GM21529 (cell line): ENCODE data around the gene PEX3.
"Not testable (repeated sequence)": the region's sequence is repeated elsewhere in the genome, so short reads cannot be mapped to it uniquely, and the experiment has no call there.

Source experiments
- ATAC-seq: cut with Tn5 transposase; IDR thresholded peaks from one replicate; pipeline ENCODE4 v1.9.1; 2021; ENCODE audit not compliant: unreplicated experiment

Gene PEX3

DNA sequence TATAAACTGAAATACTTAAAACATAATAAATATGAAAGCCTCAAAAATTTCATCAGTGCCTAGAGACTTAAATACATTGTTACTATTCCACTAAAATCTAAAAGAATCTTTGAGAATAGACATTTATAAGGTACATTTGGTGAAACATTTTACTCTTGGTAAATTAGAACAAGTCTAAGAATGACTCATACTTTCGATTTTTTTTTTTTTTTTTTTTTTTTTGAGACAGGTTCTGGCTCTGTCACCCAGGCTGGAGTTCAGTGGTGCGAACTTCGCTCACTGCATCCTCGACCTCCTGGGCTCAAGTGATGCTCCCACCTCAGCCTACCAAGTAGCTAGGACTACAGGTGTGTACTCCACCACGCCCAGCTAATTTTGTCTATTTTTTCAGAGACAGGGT is 54.5 kb downstream of the PEX3 start:
- peak; percentile 34 for ATAC-seq

DNA sequence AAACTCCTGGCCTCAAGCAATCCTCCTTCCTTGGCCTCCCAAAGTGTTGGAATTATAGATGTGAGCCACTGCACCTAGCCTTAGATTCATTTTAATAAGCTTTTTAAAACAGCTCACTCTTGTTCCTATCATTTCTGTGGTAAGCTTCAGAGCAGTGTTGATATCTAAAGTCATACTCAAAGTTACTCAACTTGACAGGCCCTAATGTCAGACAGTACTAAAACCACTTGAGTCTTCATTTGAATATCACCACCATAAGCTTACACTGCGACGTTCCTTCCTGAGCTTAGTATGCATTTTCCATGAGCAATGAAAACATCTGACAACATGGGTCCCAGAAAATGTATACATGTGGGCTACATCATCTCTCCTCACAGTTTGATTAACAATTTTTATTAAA is 54.9 kb downstream of the PEX3 start:
- ATAC-seq, result peak; percentile 37

DNA sequence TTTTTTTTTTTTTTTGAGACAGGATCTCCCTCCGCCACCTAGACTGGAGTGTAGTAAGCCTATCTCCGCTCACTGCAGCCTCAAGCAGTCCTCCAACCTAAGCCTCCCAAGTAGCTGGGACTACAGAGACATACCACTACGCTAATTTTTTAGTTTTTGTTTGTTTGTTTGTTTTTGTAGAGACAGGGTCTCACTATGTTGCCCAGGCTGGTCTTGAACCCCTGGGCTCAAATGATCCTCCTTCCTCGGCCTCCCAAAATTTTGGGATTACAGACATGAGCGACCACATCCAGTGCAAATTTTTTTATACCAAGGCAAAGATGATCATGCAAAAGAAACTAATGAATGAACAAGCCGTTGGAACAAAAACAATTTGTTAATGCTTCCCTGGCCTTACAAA is 55.6 kb downstream of the PEX3 start:
- ATAC-seq, result no peak

DNA sequence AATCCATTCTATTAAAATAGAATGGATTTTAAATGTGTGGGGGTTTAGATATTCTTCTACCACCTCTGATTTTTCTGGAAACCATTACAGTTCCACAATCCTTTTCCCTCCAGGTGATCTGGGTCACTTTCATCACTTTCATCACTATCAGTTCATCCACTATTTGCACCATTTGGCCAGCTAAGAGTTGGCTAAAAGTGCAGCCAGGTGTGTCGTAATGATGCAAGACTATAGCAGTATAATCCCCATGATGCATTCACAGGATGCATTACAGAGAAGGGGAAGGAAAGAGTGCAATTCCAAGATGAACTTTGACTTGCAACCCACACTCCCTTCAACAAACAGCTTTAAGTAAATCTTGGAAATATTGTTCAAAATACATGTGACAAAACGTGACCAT is 56.0 kb downstream of the PEX3 start:
- ATAC-seq, result no peak

DNA sequence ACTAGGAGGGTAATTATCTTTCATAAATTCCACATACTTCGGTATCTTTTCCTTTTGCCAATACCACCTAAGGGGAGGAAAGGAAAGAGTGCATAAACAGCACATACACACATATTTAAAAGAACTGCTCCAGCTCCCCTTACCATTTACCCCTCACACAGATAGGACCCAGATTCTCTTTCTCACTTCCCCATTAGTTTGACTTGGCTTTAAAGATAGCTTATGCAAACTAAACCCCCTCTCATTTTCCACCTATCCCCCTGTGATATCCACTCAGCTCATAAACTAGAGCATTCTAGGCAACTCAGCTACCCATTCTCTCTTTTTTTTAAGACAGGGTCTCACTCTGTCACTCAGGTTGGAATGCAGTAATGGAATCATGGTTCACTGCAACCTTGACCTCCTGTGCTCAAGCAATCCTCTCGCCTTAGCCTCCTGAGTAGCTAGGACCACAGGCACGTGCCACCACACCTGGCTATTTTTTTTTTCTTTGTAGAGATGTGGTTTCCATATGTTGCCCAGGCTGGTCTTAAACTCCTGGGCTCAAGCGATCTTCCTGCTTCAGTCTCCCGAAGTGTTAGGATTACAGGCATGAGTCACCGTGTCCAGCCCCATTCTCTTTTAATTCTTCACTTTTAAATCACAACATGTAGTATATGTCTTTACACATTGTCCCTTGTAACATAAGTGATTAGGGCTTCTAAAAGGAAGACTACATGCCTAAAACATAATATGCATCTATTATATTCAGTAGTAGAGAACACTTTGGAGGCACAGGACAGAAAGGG is 56.9 kb downstream of the PEX3 start:
- peak; percentile 51 for ATAC-seq

DNA sequence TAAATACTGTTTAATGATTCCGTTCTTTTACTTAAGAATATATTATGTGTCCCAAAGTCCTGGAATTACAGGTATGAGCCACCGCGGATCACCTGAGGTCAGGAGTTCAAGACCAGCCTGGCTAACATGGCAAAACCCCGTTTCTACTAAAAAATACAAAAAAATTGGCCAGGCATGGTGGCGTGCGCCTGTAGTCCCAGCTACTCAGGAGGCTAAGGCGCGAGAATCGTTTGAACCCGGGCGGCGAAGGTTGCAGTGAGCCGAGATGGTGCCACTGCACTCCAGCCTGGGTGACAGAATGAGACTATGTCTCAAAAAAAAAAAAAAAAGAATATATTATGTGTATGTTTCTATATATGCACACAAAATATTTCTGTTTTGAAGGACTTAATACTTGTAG is 59.7 kb downstream of the PEX3 start:
- not testable (repeated sequence) for ATAC-seq

DNA sequence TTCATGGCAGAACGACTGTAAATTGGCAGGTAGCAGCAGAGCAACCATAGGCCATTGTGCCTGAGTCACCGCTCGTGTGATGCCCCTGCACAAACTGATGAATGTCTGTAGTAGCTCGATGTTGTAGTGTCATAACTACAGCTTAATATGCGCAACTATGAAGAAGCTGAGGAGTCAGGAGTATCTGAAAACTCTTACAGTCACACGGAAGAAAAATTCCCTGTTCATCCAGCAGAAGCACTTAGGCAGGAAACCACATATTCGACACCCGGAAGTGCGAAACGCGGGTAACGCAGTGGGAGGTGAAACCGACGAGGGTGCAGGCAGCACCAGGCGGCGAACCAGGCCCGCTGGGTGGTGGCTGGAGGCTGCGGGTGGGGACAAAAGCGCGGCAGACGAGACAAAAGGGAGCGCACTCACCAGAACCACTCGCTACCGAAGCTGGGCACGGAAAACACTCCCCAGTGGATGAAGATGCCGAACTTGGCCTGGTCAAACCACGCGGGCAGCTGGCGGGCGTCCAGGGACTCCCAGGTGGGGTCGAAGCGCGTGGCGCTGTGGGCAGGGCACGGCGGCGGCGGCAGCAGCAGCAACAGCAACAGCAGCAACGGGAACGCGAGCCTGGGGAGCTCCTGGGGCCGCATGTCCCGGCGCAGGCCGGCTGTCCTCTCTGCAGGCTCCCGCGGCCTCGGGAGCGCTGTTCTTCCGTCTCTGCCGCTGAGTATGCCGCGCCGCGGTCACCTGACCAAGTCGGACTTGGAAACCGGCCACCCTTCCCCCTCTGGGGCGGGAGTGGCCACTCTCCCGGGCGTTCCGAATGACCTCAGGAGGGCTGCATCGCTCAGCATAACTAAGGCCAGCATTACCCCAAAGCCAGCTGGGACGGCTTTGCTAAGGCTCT is 60.6 kb downstream of the PEX3 start, which contains the start of gene FUCA2:
Gene FUCA2 (minus strand): TSS at position 730 of the 901 bp plus-strand sequence. CDS start 86 bp downstream, at position 644.
- ATAC-seq, result peak; percentile 62

DNA sequence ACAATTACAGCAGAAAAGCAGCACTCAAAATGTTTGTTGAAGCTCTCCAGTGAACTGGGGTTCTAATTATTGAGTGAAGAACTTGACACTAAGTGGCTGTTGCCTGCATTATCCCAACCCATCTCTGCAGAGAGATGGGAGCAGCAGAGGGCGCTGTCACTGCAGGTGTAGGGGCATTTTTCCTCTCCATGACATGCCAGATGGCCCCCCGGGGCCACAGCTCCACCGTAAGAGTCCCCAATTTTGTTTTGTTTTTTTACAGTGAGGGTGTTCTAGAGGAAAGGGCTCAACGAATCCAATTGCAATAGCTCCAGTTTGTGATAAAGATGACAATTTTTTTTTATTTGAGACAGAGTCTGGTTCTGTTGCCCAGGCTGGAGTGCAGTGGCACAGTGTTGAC is 62.8 kb downstream of the PEX3 start:
- ATAC-seq, result peak; percentile 34

DNA sequence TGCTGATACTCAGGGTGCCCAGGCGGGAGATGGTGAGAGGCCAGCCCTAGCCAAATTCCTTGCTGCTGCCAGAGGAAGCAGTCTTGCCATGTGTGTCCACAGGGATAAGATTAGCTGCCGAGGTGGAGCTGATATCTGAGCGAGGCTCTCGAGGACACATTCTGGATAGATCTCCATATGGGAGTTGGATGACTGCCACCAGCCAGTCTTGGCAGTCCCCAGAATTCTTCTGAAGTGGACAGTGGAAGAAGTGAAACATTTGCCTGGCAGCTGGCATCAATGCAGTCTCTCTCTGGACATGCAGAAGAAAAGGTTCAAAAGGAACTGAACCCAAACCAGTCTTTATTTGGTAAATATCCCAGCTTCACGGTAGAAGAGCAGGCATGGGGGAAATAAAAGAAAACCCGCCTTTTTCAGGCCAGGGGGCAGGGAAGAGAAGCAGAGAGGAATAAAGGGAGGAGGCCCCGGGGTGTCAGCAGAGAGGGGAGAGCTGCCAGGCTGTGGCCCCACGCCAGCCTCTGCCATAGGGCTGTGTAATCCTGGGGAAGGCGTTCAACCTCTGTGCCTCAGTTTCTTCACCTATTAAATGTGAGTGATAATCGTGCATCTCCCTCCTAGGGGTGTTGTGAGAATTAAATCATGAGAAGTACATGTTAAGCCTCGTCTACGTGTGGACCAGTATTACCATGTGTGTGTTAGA is 64.6 kb downstream of the PEX3 start:
- ATAC-seq, result no peak

DNA sequence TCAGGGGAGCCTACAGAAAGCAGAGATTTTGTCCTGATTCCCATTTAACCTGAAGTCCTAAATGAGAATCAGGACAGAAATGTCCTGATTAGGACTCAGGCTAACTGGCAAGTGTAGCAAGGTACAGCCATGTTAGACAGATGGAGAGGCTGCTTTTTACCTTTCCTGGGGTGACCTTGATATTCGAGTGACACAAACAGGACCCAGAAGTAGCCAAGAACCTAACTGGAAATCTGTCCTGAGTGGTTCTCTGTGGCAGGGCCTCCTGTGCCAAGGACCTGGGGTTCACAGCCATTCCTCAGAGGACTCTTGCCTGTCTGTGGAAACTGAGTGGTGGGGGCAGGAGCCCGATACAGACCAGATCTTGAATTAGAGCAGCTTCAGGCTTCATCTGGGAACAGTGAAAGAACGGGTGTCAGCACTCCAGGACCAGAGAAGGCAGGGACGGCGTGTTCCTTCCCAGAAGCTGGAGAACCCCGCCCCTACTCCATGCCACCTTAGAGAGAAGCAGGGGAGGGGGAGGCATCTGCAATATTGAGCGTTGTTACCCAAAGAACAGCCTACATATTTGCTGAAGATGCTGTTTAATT is 65.3 kb downstream of the PEX3 start:
- no peak for ATAC-seq

DNA sequence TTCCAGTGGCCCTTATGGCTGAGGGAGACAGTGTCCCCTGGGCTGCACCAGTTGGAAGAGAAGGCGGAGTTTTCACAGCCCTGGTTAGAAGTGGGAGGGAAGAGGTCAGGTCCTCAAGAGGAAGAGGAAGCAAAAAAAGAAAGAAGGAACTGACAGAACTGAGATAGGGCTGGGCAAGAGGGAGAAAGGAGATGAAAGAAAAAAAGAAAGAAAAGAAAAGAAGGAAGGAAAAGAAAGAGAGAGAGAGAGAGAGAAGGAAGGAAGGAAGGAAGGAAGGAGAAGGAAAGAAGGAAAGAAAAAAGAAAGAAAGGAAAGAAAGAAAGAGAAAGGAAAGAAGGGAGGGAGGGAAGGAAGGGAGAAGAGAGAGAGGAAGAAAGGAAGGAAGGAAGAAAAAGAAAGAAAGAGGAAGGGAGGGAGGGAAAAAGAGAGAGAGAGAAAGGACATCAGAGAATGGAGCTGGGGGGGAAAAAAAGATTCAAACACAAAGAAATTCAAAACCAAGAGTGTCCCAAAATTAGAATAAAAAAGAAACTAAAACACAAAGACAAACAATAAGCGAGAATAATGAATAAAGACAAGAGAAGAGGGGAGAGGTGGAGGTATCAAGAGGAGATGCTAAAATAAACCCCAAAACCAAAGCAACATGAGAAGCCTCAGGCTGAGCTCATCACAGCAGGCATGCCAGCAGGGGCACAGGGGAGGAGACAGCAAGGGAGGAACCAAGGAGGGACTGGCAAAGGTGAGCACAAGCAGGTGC is 66.3 kb downstream of the PEX3 start:
- no peak for ATAC-seq

DNA sequence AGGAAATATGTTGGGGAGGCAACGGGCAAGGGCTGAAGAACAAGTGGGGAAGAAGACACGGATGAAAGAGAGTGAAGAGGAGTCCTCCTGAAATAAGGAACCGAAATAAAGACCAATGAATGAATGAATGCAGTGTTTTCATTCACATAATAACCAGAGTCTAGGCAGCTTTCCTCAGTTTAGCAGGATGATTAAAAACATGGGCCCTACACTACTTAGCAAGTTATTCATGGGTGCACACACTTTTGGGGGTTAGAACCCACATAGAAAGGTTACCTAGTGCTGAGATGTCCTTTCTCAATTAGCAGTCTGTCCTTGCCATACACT is 66.8 kb downstream of the PEX3 start:
- ATAC-seq, result no peak

DNA sequence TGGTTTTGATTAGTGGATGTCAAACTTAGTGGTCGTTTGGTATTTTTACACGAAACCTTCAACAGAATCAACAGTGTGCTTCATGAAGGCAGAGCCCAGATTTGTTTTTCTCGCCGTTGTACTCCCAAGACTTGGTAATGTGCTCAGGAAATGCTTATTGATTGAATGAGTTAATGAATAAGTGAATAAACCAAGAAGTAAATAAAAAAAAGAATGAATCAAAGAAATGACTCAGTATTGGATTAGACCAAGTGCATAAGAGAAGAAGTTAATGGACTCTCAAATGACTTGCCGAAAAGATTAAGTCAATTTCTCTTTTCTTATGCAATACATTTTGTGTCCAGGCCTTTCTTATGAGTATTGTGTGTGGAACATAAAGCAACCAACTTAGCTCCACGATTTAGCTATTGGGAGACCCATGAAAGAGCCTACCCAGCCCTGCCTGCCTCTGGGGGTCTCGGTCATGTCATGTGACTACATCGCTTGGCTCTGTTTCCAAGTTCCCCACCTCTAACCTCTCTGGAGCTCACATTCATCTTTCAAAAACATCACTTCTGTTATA is 71.5 kb downstream of the PEX3 start:
- no peak for ATAC-seq

DNA sequence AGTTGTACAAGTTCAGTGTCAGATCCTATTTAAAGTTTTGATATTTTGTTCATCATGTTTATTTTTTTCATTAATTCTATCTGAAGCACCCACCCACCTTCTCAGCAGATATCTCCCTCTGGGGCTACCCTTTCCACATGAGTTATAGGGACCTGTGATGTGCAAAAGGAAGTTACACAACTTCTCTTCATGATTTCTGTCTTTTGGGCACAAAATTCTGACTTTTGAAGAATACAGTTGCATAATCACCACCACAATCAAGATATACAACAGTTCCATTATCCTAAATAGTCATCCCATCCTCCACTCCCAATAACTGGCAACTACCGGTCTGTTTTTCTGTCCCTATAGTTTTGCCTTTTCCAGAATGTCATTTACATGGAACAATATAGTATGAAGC is 74.8 kb downstream of the PEX3 start:
- ATAC-seq, result no peak

DNA sequence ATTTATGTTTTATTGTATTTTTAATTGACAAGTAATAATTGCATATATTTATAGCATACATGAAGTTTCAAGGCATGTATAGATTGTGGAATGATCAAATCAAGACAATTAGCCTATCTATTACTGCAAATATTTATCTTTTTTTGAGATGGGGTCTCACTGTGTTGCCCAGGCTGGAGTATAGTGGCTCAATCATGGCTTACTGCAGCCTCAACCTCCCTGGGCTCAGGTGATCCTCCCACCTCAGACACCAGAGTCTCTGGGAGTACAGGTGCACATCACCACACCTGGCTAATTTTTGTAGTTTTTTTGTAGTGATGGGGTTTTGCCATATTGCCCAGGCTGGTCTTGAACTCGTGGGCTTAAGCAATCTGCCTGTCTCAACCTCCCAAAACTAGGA is 77.1 kb downstream of the PEX3 start:
- no peak for ATAC-seq

DNA sequence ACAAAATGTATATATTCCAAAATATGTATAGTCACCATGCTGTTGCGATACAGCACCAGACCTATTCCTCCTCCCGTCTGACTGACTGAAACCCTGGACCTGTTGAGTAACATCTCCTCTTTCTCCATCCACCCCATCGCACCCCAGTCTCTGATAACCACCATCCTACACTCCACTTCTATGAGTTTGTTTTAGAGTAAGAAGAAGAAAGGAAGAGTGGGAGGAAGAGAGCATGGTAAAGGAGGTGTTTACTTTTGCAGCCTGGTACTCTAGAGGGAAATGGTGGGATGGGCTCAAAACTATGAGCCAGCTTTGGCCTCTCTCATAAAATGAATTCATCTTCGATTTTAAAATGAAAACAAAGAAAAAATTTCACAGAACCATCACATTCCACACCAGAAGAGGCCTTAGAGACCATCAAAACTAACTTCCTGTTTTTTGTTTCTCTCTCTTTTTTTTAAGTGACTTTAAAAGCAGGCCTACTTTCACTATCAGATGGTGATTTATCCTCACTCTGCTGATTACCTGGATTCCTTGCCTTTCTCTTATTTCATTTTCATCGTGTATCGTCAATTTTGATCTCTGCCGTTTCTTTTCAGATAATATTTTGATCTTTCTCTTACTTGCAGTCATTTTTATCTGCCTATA is 77.7 kb downstream of the PEX3 start:
- ATAC-seq, result peak; percentile 74

DNA sequence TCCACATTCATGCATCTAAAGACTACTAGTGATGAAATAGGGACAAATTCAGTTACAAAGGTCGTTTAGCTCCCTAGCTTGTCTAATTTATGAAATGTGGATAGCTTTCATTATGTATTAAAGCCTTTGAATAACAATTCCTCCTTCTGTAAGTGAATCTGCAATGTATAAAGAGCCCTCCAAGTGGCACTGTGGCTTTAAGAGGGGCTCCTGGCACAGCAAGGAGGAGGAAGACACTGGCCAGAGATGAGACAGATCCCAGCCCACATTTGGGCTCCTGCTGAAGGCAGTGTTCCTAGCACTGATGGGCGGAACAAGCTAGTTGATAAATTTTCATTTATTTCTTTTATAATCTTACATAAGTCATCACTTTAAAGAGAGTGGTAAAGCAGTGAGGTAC is 78.5 kb downstream of the PEX3 start:
- no peak for ATAC-seq

DNA sequence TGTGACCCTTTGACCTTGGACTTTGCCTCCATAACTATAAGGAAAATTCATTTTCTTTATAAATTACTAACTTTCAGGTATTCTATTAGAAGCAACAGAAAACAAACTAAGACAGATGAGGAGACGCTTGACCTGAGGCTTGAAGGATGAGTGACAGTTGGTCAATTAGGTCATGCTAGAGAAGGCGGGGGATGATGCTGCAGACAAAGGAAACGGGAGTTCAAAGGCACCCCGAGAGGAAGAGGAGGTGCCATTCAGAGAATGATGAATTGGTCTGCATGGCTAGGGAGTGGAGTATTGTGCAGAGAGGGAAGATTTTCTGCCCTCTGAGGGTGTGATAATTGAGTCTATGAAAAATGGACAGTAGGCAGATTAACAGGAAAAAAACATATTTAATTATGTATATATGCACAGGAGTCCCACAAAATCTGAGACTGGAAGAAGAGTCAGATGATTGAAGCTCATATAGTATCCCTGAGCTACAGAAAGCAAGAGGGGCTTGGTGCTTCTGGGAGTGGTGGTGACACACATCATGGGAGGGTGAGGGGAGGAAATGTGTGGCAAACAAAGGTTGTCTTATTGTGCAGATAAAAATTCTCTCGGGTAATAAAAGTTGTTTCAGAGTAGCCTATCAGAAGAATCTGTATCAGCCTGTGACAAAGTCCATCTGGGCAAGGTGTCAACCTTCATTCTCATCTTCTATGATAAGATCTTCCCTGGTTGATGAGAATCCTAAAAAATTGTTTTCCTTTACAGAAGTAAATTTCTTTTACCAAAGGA is 81.3 kb downstream of the PEX3 start:
- no peak for ATAC-seq

DNA sequence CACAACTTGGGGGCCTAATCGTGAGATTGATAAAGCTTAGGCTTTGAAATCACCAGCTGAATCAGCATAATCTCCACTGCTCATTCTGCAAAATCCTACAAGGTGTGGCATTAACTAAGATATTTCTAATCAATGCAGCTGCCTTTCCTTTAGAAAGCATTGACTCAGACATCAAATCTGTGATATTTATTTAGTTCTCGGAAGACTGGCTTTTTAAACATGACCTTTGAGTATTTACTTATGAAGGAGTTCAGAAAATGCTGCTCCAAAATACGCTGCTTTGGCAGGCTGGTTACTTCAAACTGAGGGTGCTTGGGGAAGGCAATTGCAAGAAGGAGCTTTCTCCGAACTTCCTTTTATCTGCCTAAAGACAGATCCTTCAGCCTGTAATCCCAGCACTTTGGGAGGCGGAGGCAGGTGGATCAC is 84.6 kb downstream of the PEX3 start:
- no peak for ATAC-seq
